GM12874 (cell line): ENCODE data around the gene SMC3.

ENCODE experiments used
- TF ChIP-seq, protein P1 (sequence below): IDR thresholded peaks from 2 replicates; pipeline ENCODE4 v1.5.1; 2011; ENCODE audit warnings: low read depth, mild to moderate bottlenecking, control low read depth, low read length, moderate library complexity; ENCODE audit not compliant: insufficient read depth

Gene SMC3

DNA sequence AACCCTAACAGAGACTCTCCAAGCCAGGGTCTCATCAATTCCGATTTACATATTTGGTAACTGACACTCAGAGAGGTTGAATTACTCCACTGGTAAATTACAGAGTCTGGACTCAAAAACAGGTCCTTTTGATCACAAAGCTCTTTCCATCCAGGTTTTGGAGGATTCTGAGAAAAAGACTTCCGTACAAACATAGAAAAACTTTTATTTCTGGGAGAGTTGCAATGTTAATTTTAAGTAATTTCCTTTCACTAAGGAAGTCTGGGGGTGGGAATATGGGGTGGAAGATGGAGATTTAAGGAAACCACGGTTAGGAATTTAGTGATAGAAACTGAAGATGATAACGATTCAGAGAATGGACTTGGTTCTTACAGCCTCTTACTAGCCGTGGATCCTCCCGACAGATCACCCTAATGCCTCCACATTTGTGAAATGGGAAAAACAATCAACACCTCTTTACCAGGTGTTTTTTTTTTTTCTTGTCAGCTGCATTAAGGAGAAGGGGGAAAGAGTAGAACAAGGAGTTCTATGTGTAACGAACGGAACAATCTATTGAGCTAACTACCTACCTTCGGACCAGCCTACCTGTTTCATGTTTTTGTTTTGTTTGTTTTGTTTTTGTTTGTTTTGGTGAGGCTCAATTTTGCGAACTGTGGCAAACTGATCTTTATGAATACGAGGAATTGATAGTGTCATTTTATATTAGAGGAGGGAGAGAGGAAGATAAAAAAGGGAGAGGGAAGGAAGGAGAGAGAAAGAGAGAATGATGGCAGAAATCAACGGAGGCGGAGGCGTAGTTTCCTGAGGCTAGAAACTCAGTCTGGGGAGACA is 74.9 kb downstream of the SMC3 start:
- TF ChIP-seq, protein P1, sequence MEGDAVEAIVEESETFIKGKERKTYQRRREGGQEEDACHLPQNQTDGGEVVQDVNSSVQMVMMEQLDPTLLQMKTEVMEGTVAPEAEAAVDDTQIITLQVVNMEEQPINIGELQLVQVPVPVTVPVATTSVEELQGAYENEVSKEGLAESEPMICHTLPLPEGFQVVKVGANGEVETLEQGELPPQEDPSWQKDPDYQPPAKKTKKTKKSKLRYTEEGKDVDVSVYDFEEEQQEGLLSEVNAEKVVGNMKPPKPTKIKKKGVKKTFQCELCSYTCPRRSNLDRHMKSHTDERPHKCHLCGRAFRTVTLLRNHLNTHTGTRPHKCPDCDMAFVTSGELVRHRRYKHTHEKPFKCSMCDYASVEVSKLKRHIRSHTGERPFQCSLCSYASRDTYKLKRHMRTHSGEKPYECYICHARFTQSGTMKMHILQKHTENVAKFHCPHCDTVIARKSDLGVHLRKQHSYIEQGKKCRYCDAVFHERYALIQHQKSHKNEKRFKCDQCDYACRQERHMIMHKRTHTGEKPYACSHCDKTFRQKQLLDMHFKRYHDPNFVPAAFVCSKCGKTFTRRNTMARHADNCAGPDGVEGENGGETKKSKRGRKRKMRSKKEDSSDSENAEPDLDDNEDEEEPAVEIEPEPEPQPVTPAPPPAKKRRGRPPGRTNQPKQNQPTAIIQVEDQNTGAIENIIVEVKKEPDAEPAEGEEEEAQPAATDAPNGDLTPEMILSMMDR = no peak

DNA sequence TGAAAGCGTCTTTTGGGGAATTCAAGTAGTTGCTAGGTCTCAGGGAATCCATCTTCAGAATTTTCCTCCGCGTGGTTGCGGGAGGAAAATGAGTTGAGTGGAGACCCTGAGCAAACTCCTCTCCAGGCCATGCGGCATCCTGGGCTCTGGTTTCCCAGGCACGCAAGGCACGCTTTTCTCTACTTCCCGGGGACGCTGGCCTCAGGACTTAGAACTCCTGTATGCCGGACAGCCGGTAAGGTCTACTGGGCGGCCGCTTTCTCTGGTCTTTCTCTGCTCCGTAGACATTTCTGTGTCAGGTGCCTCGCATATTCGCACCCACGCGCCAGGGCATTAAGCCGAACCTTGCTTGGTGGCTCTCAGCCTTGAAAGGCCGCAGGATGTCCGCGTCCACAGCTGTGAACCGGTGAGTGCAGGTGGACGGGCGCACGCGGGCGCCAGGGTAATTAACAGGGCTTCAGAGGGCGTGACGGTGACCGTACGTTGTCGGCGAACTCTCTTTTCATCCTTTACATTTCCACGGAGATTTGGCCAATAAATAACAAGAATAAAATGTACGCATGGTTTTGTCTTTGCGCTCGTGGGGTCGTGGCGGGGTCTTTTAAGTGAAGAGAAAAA is 75.6 kb downstream of the SMC3 start:
- TF ChIP-seq, protein P1 = no peak

- TF ChIP-seq, protein P1 = no peak
These were observed 76.4 kb downstream of the SMC3 start, which contains the start of gene RBM20 for GRCh38 chr10:110643653-110644597. RBM20 (plus strand) TSS chr10:110644336; CDS start chr10:110644455, 119 bp downstream.

GRCh38 chr10:110644598-110645462 is 77.3 kb downstream of the SMC3 start:
- TF ChIP-seq, protein P1 = no peak

DNA sequence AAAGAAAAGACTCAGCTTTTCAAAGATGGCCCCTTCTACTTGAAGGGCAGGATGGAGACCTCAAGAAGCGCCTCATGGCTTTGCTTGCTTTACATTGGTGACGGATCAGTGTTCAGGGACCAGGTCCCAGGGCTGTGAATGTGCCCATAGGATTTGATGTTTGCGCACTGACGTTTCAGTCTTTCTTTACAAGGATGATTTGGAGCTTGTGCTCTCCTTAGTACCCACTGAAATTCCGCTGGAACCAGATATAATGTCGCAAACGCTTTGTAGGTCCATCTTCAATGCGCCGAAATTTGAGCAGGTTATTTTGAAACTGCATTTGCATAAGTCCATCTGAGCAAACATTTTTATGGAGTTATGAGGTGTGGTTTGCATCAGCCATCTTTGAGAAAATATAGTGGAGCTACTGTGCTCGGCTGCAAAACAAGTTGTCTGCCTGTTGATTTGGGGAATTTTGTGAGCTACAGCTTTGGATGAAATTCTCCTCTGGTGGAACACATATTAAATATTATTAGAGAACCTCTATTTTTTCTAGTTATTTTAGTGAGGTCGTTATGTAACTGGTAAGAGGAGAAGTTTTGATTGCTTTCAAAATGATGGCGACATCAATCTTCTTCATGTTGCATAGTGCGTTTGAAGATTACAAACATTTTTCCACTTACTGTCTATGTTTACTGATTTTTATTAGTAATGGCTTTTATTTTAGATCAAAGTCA is 79.1 kb downstream of the SMC3 start:
- TF ChIP-seq, protein P1 = no peak

DNA sequence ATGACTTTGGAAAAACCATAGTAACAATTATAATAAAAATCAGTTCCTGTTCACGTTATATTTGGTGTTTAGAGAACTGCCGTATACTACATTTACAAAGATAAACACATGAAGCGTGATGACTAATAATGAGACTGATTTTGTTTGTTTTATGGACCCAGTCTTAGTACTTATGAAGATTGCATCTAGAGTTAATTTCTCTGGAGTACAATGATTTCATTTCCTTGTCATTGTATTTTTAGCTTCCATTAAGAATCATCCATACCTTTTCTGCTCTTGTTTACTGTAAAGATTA is 79.6 kb downstream of the SMC3 start:
- TF ChIP-seq, protein P1 = no peak
